SK-N-SH (cell line): ENCODE measurements around the gene KLHL21. TPM values are rescaled to one million over a fixed set of nuclear protein-coding genes. Genes with fewer than 3 reads are reported as not detected.

Source experiments
- CTCF ChIA-PET: fragments of 300-600, 350-600 bp; formaldehyde crosslinking; extraction: SDS; loops from one replicate; lab custom pipeline; 2021; lab: Yijun Ruan, JAX
- POLR2A ChIA-PET: fragments of 350-600 bp; sonication (Branson Sonifier 250); formaldehyde crosslinking; extraction: SDS; loops from one replicate; lab custom pipeline; 2020; ENCODE audit warnings: antibody characterized with exemption, inconsistent platforms; lab: Yijun Ruan, JAX
- DNase-seq: peaks from one replicate; pipeline ENCODE4 v3.0.0; 2012
- H2AFZ ChIP-seq: fragments of 200-600 bp; sonication (generic); 2 replicates; pipeline ENCODE4 v1.8.1; 2016; ENCODE audit warnings: antibody characterized with exemption, mild to moderate bottlenecking, low read depth
- H3F3A ChIP-seq: fragments of 200-600 bp; sonication (generic); replicated peaks from 2 replicates; pipeline ENCODE3; 2016; ENCODE audit warnings: antibody characterized with exemption, mild to moderate bottlenecking; ENCODE audit not compliant: insufficient read depth
- H3K27ac ChIP-seq, 2 experiments: fragments of 200-500 bp in 1 of 2; fragments of 200-600 bp in 1 of 2; sonication (Bioruptor generic) in 1 of 2; sonication (generic), shearing (Covaris generic) in 1 of 2; 2 replicates each; pipeline versions ENCODE4 v1.5.1 to v1.6.1; 2014 to 2016; ENCODE audit warnings: low read depth in 2 of 2, inconsistent platforms in 1 of 2, low read length in 1 of 2, mild to moderate bottlenecking in 1 of 2, mixed read lengths in 1 of 2
- H3K27me3 ChIP-seq: fragments of 200-600 bp; sonication (generic), shearing (Covaris generic); 2 replicates; pipeline ENCODE4 v1.6.1; 2016; ENCODE audit warnings: mixed run types; ENCODE audit not compliant: insufficient read depth
- H3K36me3 ChIP-seq, 2 experiments: fragments of 200-500 bp in 1 of 2; fragments of 200-600 bp in 1 of 2; sonication (Bioruptor generic) in 1 of 2; sonication (generic) in 1 of 2; replicated peaks in 1 of 2; 2 replicates each; pipeline versions ENCODE3 to v1.5.1; 2014 to 2016; ENCODE audit warnings: low read length in 1 of 2, mild to moderate bottlenecking in 1 of 2; ENCODE audit not compliant: insufficient read depth in 2 of 2, control insufficient read depth in 1 of 2
- H3K4me1 ChIP-seq, 2 experiments: fragments of 200-500 bp in 1 of 2; fragments of 200-600 bp in 1 of 2; sonication (Bioruptor generic) in 1 of 2; sonication (generic), shearing (Covaris generic) in 1 of 2; 2 replicates each; pipeline versions ENCODE4 v1.5.1 to v1.6.1; 2014 to 2016; ENCODE audit warnings: low read depth in 1 of 2, low read length in 1 of 2, mixed run types in 1 of 2; ENCODE audit not compliant: insufficient read depth in 2 of 2, control insufficient read depth in 1 of 2
- H3K4me2 ChIP-seq: fragments of 200-600 bp; sonication (generic), shearing (Covaris generic); 2 replicates; pipeline ENCODE4 v1.6.1; 2017; ENCODE audit warnings: mixed run types
- H3K4me3 ChIP-seq, 2 experiments: fragments of 200-500 bp in 1 of 2; fragments of 200-600 bp in 1 of 2; sonication (Bioruptor generic) in 1 of 2; sonication (generic), shearing (Covaris generic) in 1 of 2; 2 replicates each; pipeline versions ENCODE4 v1.5.1 to v1.8.1; 2014 to 2016; ENCODE audit warnings: low read depth in 2 of 2, inconsistent platforms in 1 of 2, low read length in 1 of 2, mild to moderate bottlenecking in 1 of 2, mixed read lengths in 1 of 2, moderate library complexity in 1 of 2
- H3K79me2 ChIP-seq: fragments of 200-600 bp; sonication (generic); 2 replicates; pipeline ENCODE4 v1.8.1; 2017; ENCODE audit warnings: mild to moderate bottlenecking; ENCODE audit not compliant: insufficient read depth
- H3K9ac ChIP-seq: fragments of 200-600 bp; sonication (generic); 2 replicates; pipeline ENCODE4 v1.6.1; 2017; ENCODE audit warnings: mixed run types
- H3K9me2 ChIP-seq: fragments of 200-600 bp; sonication (generic); 2 replicates; pipeline ENCODE4 v1.6.1; 2017; ENCODE audit warnings: mixed run types
- H3K9me3 ChIP-seq: fragments of 200-600 bp; sonication (generic); 2 replicates; pipeline ENCODE4 v1.6.1; 2017; ENCODE audit warnings: mixed run types, mild to moderate bottlenecking, moderate library complexity
- H4K20me1 ChIP-seq: fragments of 200-600 bp; sonication (generic); 2 replicates; pipeline ENCODE4 v1.6.1; 2017; ENCODE audit warnings: mild to moderate bottlenecking, mixed run types; ENCODE audit not compliant: insufficient read depth
- CHD2 ChIP-seq: fragments of 150-350 bp; IDR thresholded peaks from 2 replicates; pipeline ENCODE4 v1.6.1; 2018; ENCODE audit warnings: low read length; ENCODE audit not compliant: partially characterized antibody
- CTCF ChIP-seq: fragments of 200-600 bp; sonication (generic); IDR thresholded peaks from 2 replicates; pipeline ENCODE4 v1.6.1; 2017; ENCODE audit warnings: antibody characterized with exemption, mild to moderate bottlenecking, moderate library complexity
- ELF1 ChIP-seq: IDR thresholded peaks from 2 replicates; pipeline ENCODE4 v1.4.0; 2012
- EP300 ChIP-seq, 2 experiments: IDR thresholded peaks; 2 replicates each; pipeline versions ENCODE4 v1.4.0 to v1.6.1; 2012; ENCODE audit warnings: borderline replicate concordance in 1 of 2, low read depth in 1 of 2, low read length in 1 of 2
- EZH2phosphoT487 ChIP-seq: fragments of 200-600 bp; sonication (generic); IDR thresholded peaks from 2 replicates; pipeline ENCODE4 v1.6.1; 2017; ENCODE audit warnings: low read depth, mixed run types, mild to moderate bottlenecking, antibody characterized with exemption, moderate library complexity, borderline replicate concordance
- FOXJ3 ChIP-seq: sonication (generic); formaldehyde crosslinking; IDR thresholded peaks from 2 replicates; pipeline ENCODE4 v1.5.1; 2020; ENCODE audit warnings: mild to moderate bottlenecking, missing genetic modification reagents
- FOXM1 ChIP-seq: IDR thresholded peaks from 2 replicates; pipeline ENCODE4 v1.4.0; 2012; ENCODE audit warnings: low read depth, mild to moderate bottlenecking
- GABPA ChIP-seq: IDR thresholded peaks from 2 replicates; pipeline ENCODE4 v1.4.0; 2012; ENCODE audit warnings: low read depth, mild to moderate bottlenecking
- IRF3 ChIP-seq: fragments of 150-350 bp; IDR thresholded peaks from 2 replicates; pipeline ENCODE4 v1.6.1; 2016; ENCODE audit warnings: mild to moderate bottlenecking, low read depth, low read length
- NFIC ChIP-seq: IDR thresholded peaks from 2 replicates; pipeline ENCODE4 v1.4.0; 2012; ENCODE audit warnings: borderline replicate concordance
- NRF1 ChIP-seq: IDR thresholded peaks from 2 replicates; pipeline ENCODE4 v1.6.1; 2012; ENCODE audit warnings: low read depth, mild to moderate bottlenecking, low read length
- POLR2AphosphoS5 ChIP-seq: IDR thresholded peaks from 2 replicates; pipeline ENCODE4 v1.6.1; 2012; ENCODE audit warnings: low read depth, low read length
- RAD21 ChIP-seq: IDR thresholded peaks from 2 replicates; pipeline ENCODE4 v1.6.1; 2012; ENCODE audit warnings: mild to moderate bottlenecking, low read length
- RFX5 ChIP-seq: IDR thresholded peaks from 2 replicates; pipeline ENCODE4 v1.6.1; 2012; ENCODE audit warnings: mild to moderate bottlenecking, improper control_type of control experiment, low read length
- TAF1 ChIP-seq: IDR thresholded peaks from 2 replicates; pipeline ENCODE4 v1.6.1; 2012; ENCODE audit warnings: low read depth, mild to moderate bottlenecking, low read length, moderate library complexity, borderline replicate concordance
- TEAD4 ChIP-seq: IDR thresholded peaks from 2 replicates; pipeline ENCODE4 v1.4.0; 2012; ENCODE audit warnings: mild to moderate bottlenecking, borderline replicate concordance; ENCODE audit not compliant: insufficient read depth
- USF1 ChIP-seq: IDR thresholded peaks from 2 replicates; pipeline ENCODE4 v1.4.0; 2012; ENCODE audit warnings: low read depth, borderline replicate concordance
- USF2 ChIP-seq: fragments of 150-350 bp; IDR thresholded peaks from 2 replicates; pipeline ENCODE4 v1.6.1; 2017; ENCODE audit warnings: antibody characterized with exemption, low read length, low read depth, borderline replicate concordance
- WGBS: methylation state at CpG from one replicate; pipeline ENCODE4 v1.1.6; 2017; ENCODE audit warnings: low lambda C conversion rate; 5-methylcytosine and 5-hydroxymethylcytosine counted together
- polyA plus RNA-seq, 3 experiments: library from polyadenylated mRNA; depleted of rRNA; stranded (reverse); fragments of >200 nt; gene quantifications; 2 replicates each; pipeline ENCODE4 v1.2.3, GENCODE V29; 2012

The KLHL21 gene
- polyA plus RNA-seq, 1 of the 3 experiments (the other 2 are of a cell fraction): 12.5 TPM

- TF ChIP-seq ELF1: no peak
- no peak for TF ChIP-seq USF1
- no peak for TF ChIP-seq TAF1
- TF ChIP-seq FOXM1: no peak
- TF ChIP-seq NFIC: no peak
- no peak for TF ChIP-seq CTCF
- no peak for TF ChIP-seq EZH2phosphoT487
- no peak for TF ChIP-seq FOXJ3 (CRISPR knock-in tag)
- TF ChIP-seq RAD21: no peak
- TF ChIP-seq POLR2AphosphoS5: no peak
- TF ChIP-seq, all 33 proteins: peak for 0
- WGBS: 92% methylated on average over 16 of the region's 24 CpGs
These were observed 13.7 kb downstream of the KLHL21 start for GRCh38 chr1:6588893-6589520.

GRCh38 chr1:6588128-6588892, 14.4 kb downstream of the KLHL21 start:
- no peaks in the 10 kb centered on the region for H3F3A ChIP-seq
- CTCF ChIA-PET: interaction anchor here (0.7 to 1.3 kb wide), 3 partner anchors 29 to 102 kb away, joined by 3 read pairs; partner anchors contain the start of gene NOL9

More at GRCh38 chr1:6588893-6589520, 13.7 kb downstream of the KLHL21 start:
- no peak for DNase-seq
- H3K9me2 ChIP-seq: no peaks in the 10 kb centered on the region
- no peak overlapping the region for H3K9ac ChIP-seq
- no peaks in the 10 kb centered on the region for H3K4me1 ChIP-seq
- no peaks in the 10 kb centered on the region for H3F3A ChIP-seq
- no peaks in the 10 kb centered on the region for H3K9me3 ChIP-seq
- H3K4me3 ChIP-seq: no peak overlapping the region
- H3K4me2 ChIP-seq: no peak overlapping the region
- no peaks in the 10 kb centered on the region for H3K27me3 ChIP-seq
- ChIA-PET POLR2A (interaction anchor here (1.5 kb wide), 1 partner anchor 9 kb away, joined by 5 read pairs; the partner anchor contains the start of gene ZBTB48), CTCF (interaction anchor here (0.7 to 1.5 kb wide), 5 partner anchors 8 to 103 kb away, joined by 3 read pairs; partner anchors contain the start of genes KLHL21 and NOL9)
- H3K36me3 ChIP-seq: peaks cover 0 to 42% of the 10 kb centered on the region in 2 experiments
- no peak overlapping the region for H2AFZ ChIP-seq
- no peaks in the 10 kb centered on the region for H4K20me1 ChIP-seq
- no peak overlapping the region for H3K27ac ChIP-seq
- H3K79me2 ChIP-seq: peaks cover 3% of the 10 kb centered on the region; the same call in 1 of the 2 replicates

More at GRCh38 chr1:6588128-6588892, 14.4 kb downstream of the KLHL21 start:
- Histone ChIP-seq H2AFZ (no peak overlapping the region), H3K79me2 (peaks cover 3% of the 10 kb centered on the region; the same call in 1 of the 2 replicates), H3K4me3 (no peak overlapping the region), H4K20me1 (no peaks in the 10 kb centered on the region), H3K9me3 (no peaks in the 10 kb centered on the region), H3K9ac (no peak overlapping the region), H3K27ac (no peak overlapping the region), H3K4me2 (no peak overlapping the region), H3K4me1 (no peaks in the 10 kb centered on the region), H3K9me2 (no peaks in the 10 kb centered on the region), H3K36me3 (peaks cover 0 to 35% of the 10 kb centered on the region in 2 experiments), H3K27me3 (no peaks in the 10 kb centered on the region)
- WGBS: 81% methylated on average over 13 of the region's 25 CpGs
- DNase-seq: no peak
- no peak for TF ChIP-seq USF2
- no peak for TF ChIP-seq USF1
- TF ChIP-seq FOXM1: no peak
- no peak for TF ChIP-seq TEAD4
- no peak for TF ChIP-seq IRF3
- no peak for TF ChIP-seq RFX5
- TF ChIP-seq GABPA: no peak
- no peak for TF ChIP-seq EP300 (IDR thresholded peaks at IDR 0.05; ENCODE audit: borderline replicate concordance in 1 of 2, low read depth in 1 of 2, low read length in 1 of 2)
- no peak for TF ChIP-seq NRF1
- TF ChIP-seq CHD2: no peak
- POLR2A ChIA-PET: no interaction called here
